ENCODE data around the gene PLXNA4.

Gene PLXNA4

GRCh38 chr7:132373041-132373440 is 203.2 kb downstream of the PLXNA4 start:
- DNase-seq (ENCODE audit: insufficient read length) (no peak), FAIRE-seq (no peak)
- TF ChIP-seq POLR2A (IDR thresholded peaks at IDR 0.05; ENCODE audit: low read depth, low read length), result no peak
- no peak for TF ChIP-seq POLR2AphosphoS5 (IDR thresholded peaks at IDR 0.05; ENCODE audit: low read depth, low read length)
- no peak for TF ChIP-seq TAF1 (IDR thresholded peaks at IDR 0.05; ENCODE audit: borderline replicate concordance, low read depth, low read length)

- no peak for FAIRE-seq
- no peak for TF ChIP-seq POLR2AphosphoS5 (IDR thresholded peaks at IDR 0.05; ENCODE audit: low read depth, low read length)
- no peak for TF ChIP-seq TAF1 (IDR thresholded peaks at IDR 0.05; ENCODE audit: borderline replicate concordance, low read depth, low read length)
- TF ChIP-seq POLR2A (IDR thresholded peaks at IDR 0.05; ENCODE audit: low read depth, low read length), result no peak
- DNase-seq (ENCODE audit: insufficient read length), result no peak
Observed at GRCh38 chr7:132371948-132372347, 204.3 kb downstream of the PLXNA4 start.

- DNase-seq (ENCODE audit: insufficient read length), result no peak
- no peak for FAIRE-seq
- TF ChIP-seq TAF1 (IDR thresholded peaks at IDR 0.05; ENCODE audit: borderline replicate concordance, low read depth, low read length) (no peak), POLR2AphosphoS5 (IDR thresholded peaks at IDR 0.05; ENCODE audit: low read depth, low read length) (no peak), POLR2A (IDR thresholded peaks at IDR 0.05; ENCODE audit: low read depth, low read length) (no peak)
Observed at GRCh38 chr7:132368246-132368900, 207.9 kb downstream of the PLXNA4 start.

- TF ChIP-seq TAF1 (IDR thresholded peaks at IDR 0.05; ENCODE audit: borderline replicate concordance, low read depth, low read length) (no peak), POLR2A (IDR thresholded peaks at IDR 0.05; ENCODE audit: low read depth, low read length) (no peak), POLR2AphosphoS5 (IDR thresholded peaks at IDR 0.05; ENCODE audit: low read depth, low read length) (no peak)
- FAIRE-seq, result no peak
Observed at GRCh38 chr7:132367795-132368194, 208.5 kb downstream of the PLXNA4 start.

GRCh38 chr7:132367004-132367403 is 209.3 kb downstream of the PLXNA4 start:
- TF ChIP-seq POLR2AphosphoS5 (IDR thresholded peaks at IDR 0.05; ENCODE audit: low read depth, low read length), result no peak
- TF ChIP-seq TAF1 (IDR thresholded peaks at IDR 0.05; ENCODE audit: borderline replicate concordance, low read depth, low read length), result no peak
- no peak for TF ChIP-seq POLR2A (IDR thresholded peaks at IDR 0.05; ENCODE audit: low read depth, low read length)
- no peak for DNase-seq (ENCODE audit: insufficient read length)
- no peak for FAIRE-seq

More at GRCh38 chr7:132367795-132368194, 208.5 kb downstream of the PLXNA4 start:
- DNase-seq (ENCODE audit: insufficient read length), result no peak

- DNase-seq (ENCODE audit: insufficient read length) (no peak), FAIRE-seq (no peak)
- TF ChIP-seq POLR2AphosphoS5 (IDR thresholded peaks at IDR 0.05; ENCODE audit: low read depth, low read length), result no peak
- no peak for TF ChIP-seq TAF1 (IDR thresholded peaks at IDR 0.05; ENCODE audit: borderline replicate concordance, low read depth, low read length)
- no peak for TF ChIP-seq POLR2A (IDR thresholded peaks at IDR 0.05; ENCODE audit: low read depth, low read length)
Observed at GRCh38 chr7:132364226-132364625, 212.0 kb downstream of the PLXNA4 start.

GRCh38 chr7:132362059-132362458 is 214.2 kb downstream of the PLXNA4 start:
- DNase-seq (ENCODE audit: insufficient read length) (no peak), FAIRE-seq (no peak)
- TF ChIP-seq POLR2AphosphoS5 (IDR thresholded peaks at IDR 0.05; ENCODE audit: low read depth, low read length) (no peak), TAF1 (IDR thresholded peaks at IDR 0.05; ENCODE audit: borderline replicate concordance, low read depth, low read length) (no peak), POLR2A (IDR thresholded peaks at IDR 0.05; ENCODE audit: low read depth, low read length) (no peak)

- FAIRE-seq, result no peak
- TF ChIP-seq POLR2AphosphoS5 (IDR thresholded peaks at IDR 0.05; ENCODE audit: low read depth, low read length) (no peak), TAF1 (IDR thresholded peaks at IDR 0.05; ENCODE audit: borderline replicate concordance, low read depth, low read length) (no peak), POLR2A (IDR thresholded peaks at IDR 0.05; ENCODE audit: low read depth, low read length) (no peak)
- no peak for DNase-seq (ENCODE audit: insufficient read length)
Observed at GRCh38 chr7:132361146-132361545, 215.1 kb downstream of the PLXNA4 start.

GRCh38 chr7:132359743-132360142 is 216.5 kb downstream of the PLXNA4 start:
- FAIRE-seq, result no peak
- no peak for TF ChIP-seq TAF1 (IDR thresholded peaks at IDR 0.05; ENCODE audit: borderline replicate concordance, low read depth, low read length)
- no peak for TF ChIP-seq POLR2AphosphoS5 (IDR thresholded peaks at IDR 0.05; ENCODE audit: low read depth, low read length)
- no peak for TF ChIP-seq POLR2A (IDR thresholded peaks at IDR 0.05; ENCODE audit: low read depth, low read length)
- DNase-seq (ENCODE audit: insufficient read length), result no peak

GRCh38 chr7:132355048-132355447 is 221.2 kb downstream of the PLXNA4 start:
- DNase-seq (ENCODE audit: insufficient read length) (no peak), FAIRE-seq (no peak)
- no peak for TF ChIP-seq TAF1 (IDR thresholded peaks at IDR 0.05; ENCODE audit: borderline replicate concordance, low read depth, low read length)
- TF ChIP-seq POLR2AphosphoS5 (IDR thresholded peaks at IDR 0.05; ENCODE audit: low read depth, low read length), result no peak
- TF ChIP-seq POLR2A (IDR thresholded peaks at IDR 0.05; ENCODE audit: low read depth, low read length), result no peak

- TF ChIP-seq TAF1 (IDR thresholded peaks at IDR 0.05; ENCODE audit: borderline replicate concordance, low read depth, low read length) (no peak), POLR2AphosphoS5 (IDR thresholded peaks at IDR 0.05; ENCODE audit: low read depth, low read length) (no peak), POLR2A (IDR thresholded peaks at IDR 0.05; ENCODE audit: low read depth, low read length) (no peak)
- no peak for DNase-seq (ENCODE audit: insufficient read length)
- no peak for FAIRE-seq
Observed at GRCh38 chr7:132354527-132354926, 221.7 kb downstream of the PLXNA4 start.

GRCh38 chr7:132353936-132354335 is 222.3 kb downstream of the PLXNA4 start:
- no peak for FAIRE-seq
- DNase-seq (ENCODE audit: insufficient read length), result no peak
- TF ChIP-seq POLR2AphosphoS5 (IDR thresholded peaks at IDR 0.05; ENCODE audit: low read depth, low read length) (no peak), TAF1 (IDR thresholded peaks at IDR 0.05; ENCODE audit: borderline replicate concordance, low read depth, low read length) (no peak), POLR2A (IDR thresholded peaks at IDR 0.05; ENCODE audit: low read depth, low read length) (no peak)

All from GM12892 (cell line).